HG03196 (cell line): Measurements from ENCODE around the gene PIGV.
A peak's percentile ranks its signal among the peaks of the same experiment; 100 is the strongest.
"Not testable (repeated sequence)": the region's sequence is repeated elsewhere in the genome, so short reads cannot be mapped to it uniquely, and the experiment has no call there.

ENCODE experiments used
- ATAC-seq: cut with Tn5 transposase; IDR thresholded peaks from one replicate; pipeline ENCODE4 v1.9.1; 2021; ENCODE audit not compliant: unreplicated experiment

Gene PIGV

DNA sequence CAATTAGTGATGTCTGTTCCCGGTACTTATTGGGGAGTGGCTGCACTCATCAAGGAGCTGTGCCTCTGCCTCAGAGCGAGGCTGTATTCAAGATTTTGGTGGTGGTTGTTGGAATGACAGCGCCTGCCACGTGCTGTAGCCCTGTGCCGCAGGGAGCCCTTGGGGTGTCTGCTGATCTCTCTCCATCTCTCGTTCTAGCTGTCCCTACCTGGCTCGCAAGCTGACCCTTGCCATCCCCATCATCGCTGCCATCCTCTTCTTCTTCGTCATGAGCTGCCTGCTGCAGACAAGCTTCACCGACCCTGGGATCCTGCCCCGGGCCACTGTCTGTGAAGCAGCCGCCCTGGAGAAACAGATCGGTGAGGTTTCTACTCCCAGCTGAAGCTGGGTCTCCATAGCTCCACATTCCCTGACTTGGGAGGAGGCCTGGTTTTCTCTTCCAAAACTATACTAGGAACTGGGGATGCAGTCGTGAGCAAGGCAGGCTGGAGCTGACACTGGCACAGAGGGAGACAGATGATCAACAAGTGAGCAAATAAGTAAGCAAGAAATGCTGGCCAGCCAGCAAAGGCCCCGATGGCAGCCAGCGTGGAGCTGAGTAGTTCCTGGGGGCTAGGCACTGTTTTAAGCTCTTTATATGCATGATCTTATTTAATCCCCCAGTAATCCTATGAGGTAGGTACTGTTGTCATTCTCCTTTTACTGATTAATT lies 44.7 kb downstream of the PIGV start:
- ATAC-seq, result no peak

DNA sequence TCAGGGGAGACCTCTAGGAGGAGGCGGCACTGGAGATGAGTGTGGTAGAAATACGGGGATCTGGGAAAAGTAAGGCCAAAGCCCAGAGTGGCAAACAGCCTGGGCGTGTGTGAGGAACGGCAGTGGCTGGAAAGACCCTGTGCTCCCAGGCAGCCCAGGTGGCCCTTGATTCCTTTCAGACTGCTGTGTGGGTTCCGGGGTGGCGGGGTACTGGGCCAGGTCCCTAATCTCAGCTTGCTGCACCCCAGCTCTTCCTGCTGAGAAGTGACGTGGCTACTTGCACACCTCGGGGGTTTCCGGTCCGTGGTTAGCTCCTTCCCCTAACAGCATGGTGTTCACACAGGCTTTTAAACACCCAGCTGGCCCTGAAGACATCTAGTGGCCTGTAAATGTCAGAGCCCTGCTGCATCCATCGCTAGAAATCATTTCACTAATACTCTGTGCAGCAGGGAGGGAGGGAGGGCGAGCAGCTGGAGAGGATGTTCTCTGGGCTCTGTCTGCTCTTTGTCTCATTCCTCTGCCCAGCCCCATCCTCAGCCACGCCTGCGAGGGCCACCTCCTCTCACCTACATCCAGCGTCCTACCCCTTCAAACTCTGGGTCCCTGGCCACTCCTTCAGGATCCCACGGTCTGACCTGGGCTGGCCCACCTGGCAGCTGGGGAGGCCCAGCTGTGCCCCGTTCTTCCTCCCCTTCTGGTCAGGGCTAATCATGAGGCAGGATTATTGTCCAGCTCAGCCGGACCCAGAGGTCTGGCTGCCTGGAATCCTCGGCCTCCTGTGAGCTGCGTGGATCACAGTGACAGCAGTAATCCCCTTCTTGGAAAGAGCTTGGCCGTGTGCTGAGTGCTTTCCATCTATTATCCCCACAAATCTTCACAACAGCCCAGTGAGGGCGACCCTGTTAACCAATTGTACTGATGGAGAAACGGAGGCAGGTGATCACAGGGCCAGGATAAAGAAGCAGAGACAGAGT lies 46.0 kb downstream of the PIGV start:
- ATAC-seq, result peak; percentile 66

DNA sequence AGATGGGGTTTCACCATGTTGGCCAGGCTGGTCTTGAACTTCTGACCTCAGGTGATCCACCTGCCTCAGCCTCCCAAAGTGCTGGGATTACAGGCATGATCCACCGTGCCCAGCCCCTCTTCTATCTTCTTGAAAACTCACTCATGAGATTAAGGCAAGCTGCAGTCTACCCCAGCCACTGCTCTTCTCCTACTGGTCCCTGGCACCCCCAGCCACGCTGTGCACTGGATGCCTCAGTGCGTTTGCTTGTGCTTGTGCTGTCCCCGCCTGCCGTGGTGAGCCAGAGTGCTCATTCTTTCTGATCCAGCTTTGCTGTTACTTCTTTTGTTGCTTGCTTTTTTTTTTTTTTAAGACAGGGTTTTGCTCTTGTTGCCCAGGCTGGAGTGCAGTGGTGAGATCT lies 49.9 kb downstream of the PIGV start:
- not testable (repeated sequence) for ATAC-seq

DNA sequence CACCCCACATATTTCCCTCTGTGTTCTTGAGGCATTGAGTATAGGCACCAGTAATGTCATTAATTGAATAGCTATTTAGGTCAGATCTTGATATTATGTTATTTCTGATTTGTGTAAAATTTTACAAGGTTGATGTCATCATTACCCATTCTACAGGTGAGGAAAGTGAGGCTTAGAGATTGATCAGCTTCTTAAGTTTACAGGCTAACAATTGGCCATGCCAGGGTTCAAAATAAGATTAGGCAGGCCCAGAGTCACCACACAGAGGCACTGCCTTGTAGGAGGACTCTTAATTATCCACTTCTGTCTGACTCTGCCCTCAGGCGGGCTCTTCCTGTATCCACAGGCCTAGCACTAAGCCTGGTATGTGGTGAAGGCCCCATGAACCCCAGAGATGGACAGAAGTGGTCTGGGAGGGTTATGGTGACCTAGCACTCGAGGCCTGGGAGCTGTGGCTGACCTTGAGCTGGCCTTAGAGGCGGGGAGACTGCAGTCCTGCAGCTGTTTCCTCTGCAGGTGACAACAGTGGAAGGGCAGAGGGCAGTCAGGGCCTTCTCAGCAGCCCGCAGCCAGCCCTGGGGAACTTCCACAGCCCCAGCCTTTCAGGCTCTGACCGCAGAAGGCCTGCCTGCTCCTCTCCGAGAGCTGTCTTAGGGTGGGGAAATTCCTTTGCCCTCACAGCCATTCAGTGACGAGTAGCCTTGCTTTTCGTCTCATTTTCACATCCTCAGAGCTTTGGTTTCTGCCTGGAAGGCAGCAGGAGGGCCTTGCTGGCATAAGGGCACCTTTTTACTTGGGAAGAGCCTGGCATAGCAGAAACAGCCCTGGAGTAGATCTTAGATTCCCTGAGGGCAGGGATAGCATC lies 51.0 kb downstream of the PIGV start:
- ATAC-seq, result peak; percentile 92

DNA sequence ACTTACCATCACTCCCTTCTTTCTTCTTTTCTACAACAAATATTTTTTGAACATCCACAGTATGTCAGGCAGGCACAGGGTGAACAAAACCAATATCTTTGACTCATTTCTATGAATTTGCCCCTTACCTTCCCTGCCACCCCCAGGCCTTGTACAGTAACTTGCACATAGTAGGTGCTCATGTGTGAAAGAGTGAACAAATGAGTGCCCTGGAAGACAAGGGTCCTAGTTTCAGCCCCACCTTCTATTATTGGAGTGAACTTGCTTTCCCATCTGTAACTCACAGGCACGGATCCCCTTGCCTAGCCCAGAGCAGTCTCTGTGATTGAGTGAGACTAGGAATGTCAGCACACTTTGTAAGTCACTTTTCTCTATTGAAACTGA lies 51.6 kb downstream of the PIGV start:
- no peak for ATAC-seq

DNA sequence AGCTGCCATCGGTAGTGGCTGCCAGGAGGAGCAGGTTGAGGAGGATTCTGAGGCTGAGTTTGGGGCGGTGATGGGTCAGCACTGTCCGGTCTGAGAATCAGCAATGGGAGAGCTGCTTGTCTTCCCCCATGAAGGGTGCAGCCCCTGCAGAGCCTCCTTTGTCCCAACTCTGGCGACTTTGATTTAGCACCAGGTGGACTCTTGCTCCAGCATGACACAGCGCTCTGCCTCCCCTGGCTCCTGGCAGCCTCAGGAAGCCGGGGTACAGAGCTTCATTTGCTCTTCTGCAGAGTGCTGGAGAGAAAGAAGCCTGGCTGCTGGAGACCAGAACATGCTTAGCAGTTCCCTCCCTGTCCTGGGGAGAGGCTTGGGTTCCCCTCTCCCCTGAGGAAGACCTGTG lies 52.0 kb downstream of the PIGV start:
- ATAC-seq, result no peak

DNA sequence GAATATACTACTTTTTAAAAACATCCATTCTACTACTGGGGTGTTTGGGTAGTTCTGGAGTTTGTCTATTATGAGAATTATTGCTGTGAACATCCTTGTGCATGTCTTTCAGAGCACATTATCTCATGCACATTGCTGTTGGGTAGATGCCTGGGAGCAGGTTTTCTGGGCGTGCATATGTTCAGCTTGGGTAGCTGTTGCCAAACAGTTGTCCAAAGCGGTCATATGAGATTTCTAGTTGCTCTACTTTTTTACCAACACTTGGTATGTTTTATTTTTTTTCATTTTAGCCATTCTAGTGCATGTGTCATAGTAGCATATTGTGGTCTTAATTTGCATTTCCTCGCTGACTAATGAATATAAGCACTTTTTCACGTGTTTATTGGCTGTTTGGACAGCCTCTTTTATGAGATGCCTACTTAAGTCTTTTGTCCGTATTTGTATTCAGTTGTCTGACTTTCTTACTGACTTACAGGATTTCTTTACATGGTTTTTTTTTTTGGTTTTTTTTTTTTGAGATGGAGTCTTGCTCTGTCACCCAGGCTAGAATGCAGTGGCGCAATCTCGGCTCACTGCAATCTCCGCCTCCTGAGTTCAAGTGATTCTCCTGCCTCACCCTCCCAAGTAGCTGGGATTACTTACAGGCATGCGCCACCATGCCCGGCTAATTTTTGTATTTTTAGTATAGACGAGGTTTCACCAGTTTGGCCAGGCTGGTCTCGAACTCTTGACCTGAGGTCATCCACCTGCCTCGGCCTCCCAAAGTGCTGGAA lies 56.9 kb downstream of the PIGV start:
- no peak for ATAC-seq

DNA sequence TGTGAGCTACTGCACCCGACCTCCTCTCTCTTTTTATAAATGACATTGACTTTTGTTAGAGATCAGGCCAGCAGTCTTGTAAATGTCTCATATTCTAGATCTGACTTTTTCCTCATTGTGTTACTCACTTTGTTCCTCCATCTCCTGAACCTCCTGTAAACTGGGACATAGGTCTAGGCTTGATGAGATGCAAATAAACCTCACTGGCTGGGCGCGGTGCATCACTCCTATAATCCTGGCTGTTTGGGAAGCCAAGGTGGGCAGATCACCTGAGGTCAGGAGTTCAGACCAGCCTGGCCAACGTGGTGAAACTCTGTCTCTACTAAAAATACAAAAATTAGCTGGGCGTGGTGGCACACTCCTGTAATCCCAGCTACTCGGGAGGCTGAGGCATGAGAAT lies 60.1 kb downstream of the PIGV start:
- not testable (repeated sequence) for ATAC-seq
